Thyroid gland (tissue), 4 donors: ENCODE results near the gene ALKBH5.

Experiments
- CTCF ChIP-seq, 6 experiments: fragments of 200-600 bp in 3 of 6; fragments of 450-650 bp in 3 of 6; sonication (generic) in 3 of 6; IDR thresholded peaks; one replicate each; pipeline ENCODE4 v1.5.1; 2016 to 2019; ENCODE audit warnings: antibody characterized with exemption in 6 of 6, mild to moderate bottlenecking in 2 of 6, inconsistent platforms in 1 of 6, moderate library complexity in 1 of 6
- POLR2A ChIP-seq, 2 donors: fragments of 450-650 bp; IDR thresholded peaks; one replicate each; pipeline ENCODE4 v1.6.1; 2017; ENCODE audit warnings: antibody characterized with exemption in 2 of 2, mild to moderate bottlenecking in 2 of 2, moderate library complexity in 1 of 2

- TF ChIP-seq CTCF (IDR thresholded peaks at IDR 0.05) (no peak), POLR2A (IDR thresholded peaks at IDR 0.05) (no peak)
Measured at GRCh38 chr17:18187226-18187625, 3.6 kb downstream of the ALKBH5 start.
